ENCODE data around the gene ADAMTS3.

DNA sequence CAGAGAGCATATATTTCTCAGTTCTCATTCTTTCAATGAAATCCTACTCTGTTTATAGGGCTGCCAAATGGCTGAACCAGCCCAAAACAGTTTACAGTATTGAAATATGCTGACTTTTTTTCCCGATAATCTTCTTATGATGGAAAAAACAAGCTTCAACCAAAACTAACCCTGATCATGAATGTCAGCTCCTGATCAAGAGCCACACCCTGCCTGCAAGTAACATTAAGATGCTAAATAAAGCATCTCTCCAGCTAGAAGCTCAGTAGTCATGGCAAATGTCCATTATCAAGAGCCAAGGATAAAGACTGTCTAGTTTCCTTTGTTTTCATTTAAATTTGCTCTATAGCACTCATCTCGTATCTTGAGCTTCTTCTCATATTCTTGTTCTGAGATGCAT is 136.0 kb downstream of the ADAMTS3 start:
- TF ChIP-seq CTCF (IDR thresholded peaks at IDR 0.05) (no peak), HMGXB4 (CRISPR knock-in tag; IDR thresholded peaks at IDR 0.05; ENCODE audit: borderline replicate concordance) (no peak), KDM1A (IDR thresholded peaks at IDR 0.05; ENCODE audit: low read depth) (no peak), RNF2 (IDR thresholded peaks at IDR 0.05; ENCODE audit: borderline replicate concordance, low read depth) (no peak), POLR2A (IDR thresholded peaks at IDR 0.05; ENCODE audit: low read length) (no peak), BCL3 (IDR thresholded peaks at IDR 0.05) (no peak), FOSB (CRISPR knock-in tag; IDR thresholded peaks at IDR 0.05) (no peak), CHD4 (IDR thresholded peaks at IDR 0.05; ENCODE audit: borderline replicate concordance) (no peak), CHD2 (IDR thresholded peaks at IDR 0.05; ENCODE audit: low read length, partially characterized antibody) (no peak), HOXA7 (CRISPR knock-in tag; IDR thresholded peaks at IDR 0.05) (no peak), EHMT2 (IDR thresholded peaks at IDR 0.05; ENCODE audit: low read depth) (no peak), CBX2 (IDR thresholded peaks at IDR 0.05; ENCODE audit: borderline replicate concordance, low read depth) (no peak)
- TF ChIP-seq, protein P1, sequence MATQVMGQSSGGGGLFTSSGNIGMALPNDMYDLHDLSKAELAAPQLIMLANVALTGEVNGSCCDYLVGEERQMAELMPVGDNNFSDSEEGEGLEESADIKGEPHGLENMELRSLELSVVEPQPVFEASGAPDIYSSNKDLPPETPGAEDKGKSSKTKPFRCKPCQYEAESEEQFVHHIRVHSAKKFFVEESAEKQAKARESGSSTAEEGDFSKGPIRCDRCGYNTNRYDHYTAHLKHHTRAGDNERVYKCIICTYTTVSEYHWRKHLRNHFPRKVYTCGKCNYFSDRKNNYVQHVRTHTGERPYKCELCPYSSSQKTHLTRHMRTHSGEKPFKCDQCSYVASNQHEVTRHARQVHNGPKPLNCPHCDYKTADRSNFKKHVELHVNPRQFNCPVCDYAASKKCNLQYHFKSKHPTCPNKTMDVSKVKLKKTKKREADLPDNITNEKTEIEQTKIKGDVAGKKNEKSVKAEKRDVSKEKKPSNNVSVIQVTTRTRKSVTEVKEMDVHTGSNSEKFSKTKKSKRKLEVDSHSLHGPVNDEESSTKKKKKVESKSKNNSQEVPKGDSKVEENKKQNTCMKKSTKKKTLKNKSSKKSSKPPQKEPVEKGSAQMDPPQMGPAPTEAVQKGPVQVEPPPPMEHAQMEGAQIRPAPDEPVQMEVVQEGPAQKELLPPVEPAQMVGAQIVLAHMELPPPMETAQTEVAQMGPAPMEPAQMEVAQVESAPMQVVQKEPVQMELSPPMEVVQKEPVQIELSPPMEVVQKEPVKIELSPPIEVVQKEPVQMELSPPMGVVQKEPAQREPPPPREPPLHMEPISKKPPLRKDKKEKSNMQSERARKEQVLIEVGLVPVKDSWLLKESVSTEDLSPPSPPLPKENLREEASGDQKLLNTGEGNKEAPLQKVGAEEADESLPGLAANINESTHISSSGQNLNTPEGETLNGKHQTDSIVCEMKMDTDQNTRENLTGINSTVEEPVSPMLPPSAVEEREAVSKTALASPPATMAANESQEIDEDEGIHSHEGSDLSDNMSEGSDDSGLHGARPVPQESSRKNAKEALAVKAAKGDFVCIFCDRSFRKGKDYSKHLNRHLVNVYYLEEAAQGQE (IDR thresholded peaks at IDR 0.05), result no peak
